ENCODE data around the gene HOXD13.
A peak's percentile ranks its signal among the peaks of the same experiment; 100 is the strongest.

Gene HOXD13

GRCh38 chr2:176106581-176107539 is 14.3 kb downstream of the HOXD13 start, which contains the start of gene HOXD11:
TSS of gene HOXD11 (plus strand) at chr2:176107280. CDS start at chr2:176107356, 76 bp downstream.
- DNase-seq, result no peak

- peak; percentile 45 for DNase-seq
Observed at GRCh38 chr2:176107731-176108181, 15.2 kb downstream of the HOXD13 start.

GRCh38 chr2:176109192-176109901 is 16.8 kb downstream of the HOXD13 start:
- no peak for DNase-seq

GRCh38 chr2:176109946-176110345 is 17.4 kb downstream of the HOXD13 start:
- peak; percentile 65 for DNase-seq

- no peak for DNase-seq
Observed at GRCh38 chr2:176110415-176111308, 18.1 kb downstream of the HOXD13 start.

GRCh38 chr2:176111309-176111663 is 18.8 kb downstream of the HOXD13 start:
- DNase-seq, result peak; percentile 86

GRCh38 chr2:176111846-176112374 is 19.4 kb downstream of the HOXD13 start:
- no peak for DNase-seq

GRCh38 chr2:176112375-176113302 is 20.1 kb downstream of the HOXD13 start:
- DNase-seq, result no peak

GRCh38 chr2:176114120-176114929 is 21.8 kb downstream of the HOXD13 start:
- DNase-seq, result no peak

- no peak for DNase-seq
Observed at GRCh38 chr2:176114930-176115625, 22.6 kb downstream of the HOXD13 start.

GRCh38 chr2:176115883-176116813 is 23.6 kb downstream of the HOXD13 start, which contains the start of gene HOXD10:
TSS of gene HOXD10 (plus strand) at chr2:176116778. CDS start at chr2:176116834, 56 bp downstream.
- peak; percentile 88 for DNase-seq

GRCh38 chr2:176117162-176117822 is 24.8 kb downstream of the HOXD13 start:
- no peak for DNase-seq

- DNase-seq, result no peak
Observed at GRCh38 chr2:176117823-176118371, 25.4 kb downstream of the HOXD13 start.

GRCh38 chr2:176118601-176119339 is 26.2 kb downstream of the HOXD13 start:
- DNase-seq, result no peak

- DNase-seq, result no peak
Observed at GRCh38 chr2:176120364-176121189, 28.1 kb downstream of the HOXD13 start.
